ENCODE data around the gene ZNF536. TPM values are rescaled to one million over a fixed set of nuclear protein-coding genes. Genes with fewer than 3 reads are reported as not detected.

Gene ZNF536
- total RNA-seq, 6 experiments from 2014 or later: not detected

GRCh38 chr19:30333291-30334065, 38.7 kb upstream of the ZNF536 start:
- TF ChIP-seq CTCF (IDR thresholded peaks at IDR 0.05): no peak
- Mint-ChIP-seq H3K9me3 (peaks cover 38% of the 10 kb centered on the region), H3K4me3 (no peak overlapping the region), H3K36me3 (ENCODE audit: low read depth) (peaks cover 11% of the 10 kb centered on the region), H3K27me3 (ENCODE audit: insufficient read depth) (no peaks in the 10 kb centered on the region; the same call in 1 of the 2 replicates), H3K27ac (no peak overlapping the region), H3K4me1 (ENCODE audit: low read depth) (no peaks in the 10 kb centered on the region)
- DNase-seq: no peak

GRCh38 chr19:30334841-30335240, 37.3 kb upstream of the ZNF536 start:
- Mint-ChIP-seq H3K9me3 (peaks cover 32% of the 10 kb centered on the region), H3K36me3 (ENCODE audit: low read depth) (peaks cover 11% of the 10 kb centered on the region), H3K27ac (no peak overlapping the region), H3K4me3 (no peak overlapping the region), H3K4me1 (ENCODE audit: low read depth) (no peaks in the 10 kb centered on the region), H3K27me3 (ENCODE audit: insufficient read depth) (no peaks in the 10 kb centered on the region; the same call in 1 of the 2 replicates)
- TF ChIP-seq CTCF (IDR thresholded peaks at IDR 0.05): no peak
- no peak for DNase-seq

- Mint-ChIP-seq H3K36me3 (ENCODE audit: low read depth) (peaks cover 11% of the 10 kb centered on the region), H3K27ac (no peak overlapping the region), H3K4me1 (ENCODE audit: low read depth) (no peaks in the 10 kb centered on the region), H3K27me3 (ENCODE audit: insufficient read depth) (no peaks in the 10 kb centered on the region; the same call in 1 of the 2 replicates), H3K9me3 (peaks cover 30% of the 10 kb centered on the region), H3K4me3 (no peak overlapping the region)
- no peak for DNase-seq
- no peak for TF ChIP-seq CTCF (IDR thresholded peaks at IDR 0.05)
Observed at GRCh38 chr19:30335306-30335886, 36.8 kb upstream of the ZNF536 start.

GRCh38 chr19:30336290-30336689, 35.9 kb upstream of the ZNF536 start:
- Mint-ChIP-seq H3K36me3 (ENCODE audit: low read depth) (peaks cover 11% of the 10 kb centered on the region), H3K4me3 (no peak overlapping the region), H3K9me3 (peaks cover 32% of the 10 kb centered on the region), H3K27me3 (ENCODE audit: insufficient read depth) (no peaks in the 10 kb centered on the region; the same call in 1 of the 2 replicates), H3K27ac (no peak overlapping the region), H3K4me1 (ENCODE audit: low read depth) (no peaks in the 10 kb centered on the region)
- TF ChIP-seq CTCF (IDR thresholded peaks at IDR 0.05): no peak
- no peak for DNase-seq

GRCh38 chr19:30338041-30338456, 34.1 kb upstream of the ZNF536 start:
- no peak overlapping the region for H3K27ac Mint-ChIP-seq
- H3K4me3 Mint-ChIP-seq: no peak overlapping the region
- H3K27me3 Mint-ChIP-seq (ENCODE audit: insufficient read depth): no peaks in the 10 kb centered on the region; the same call in 1 of the 2 replicates
- no peak for TF ChIP-seq CTCF (IDR thresholded peaks at IDR 0.05)
- no peaks in the 10 kb centered on the region for H3K36me3 Mint-ChIP-seq (ENCODE audit: low read depth)
- H3K9me3 Mint-ChIP-seq: peaks cover 17% of the 10 kb centered on the region
- H3K4me1 Mint-ChIP-seq (ENCODE audit: low read depth): no peaks in the 10 kb centered on the region
- DNase-seq: no peak
